Fibroblast of lung (primary cell): ENCODE measurements around the gene MCTP1. TPM values are rescaled to one million over a fixed set of nuclear protein-coding genes. Genes with fewer than 3 reads are reported as not detected.

Source experiments
- DNase-seq, 2 donors: peaks; one replicate each; pipeline versions ENCODE4 v3.0.0 to v3.0.0-alpha.2; 2010; ENCODE audit warnings: low read depth in 2 of 2
- H2AFZ ChIP-seq: 2 replicates; pipeline ENCODE4 v1.5.1; 2012; ENCODE audit warnings: low read length, control low read depth, inconsistent platforms
- H3K27ac ChIP-seq: 2 replicates; pipeline ENCODE4 v1.5.1; 2011; ENCODE audit warnings: low read length, control low read depth; ENCODE audit not compliant: insufficient read depth
- H3K27me3 ChIP-seq: 2 replicates; pipeline ENCODE4 v1.5.1; 2011; ENCODE audit warnings: mild to moderate bottlenecking, low read length; ENCODE audit not compliant: control insufficient read depth, insufficient read depth
- H3K36me3 ChIP-seq: 2 replicates; pipeline ENCODE4 v1.5.1; 2011; ENCODE audit warnings: low read length; ENCODE audit not compliant: control insufficient read depth, insufficient read depth
- H3K4me1 ChIP-seq: 2 replicates; pipeline ENCODE4 v1.5.1; 2011; ENCODE audit warnings: low read length; ENCODE audit not compliant: control insufficient read depth, insufficient read depth; ENCODE audit errors: extremely low read depth
- H3K4me2 ChIP-seq: 2 replicates; pipeline ENCODE4 v1.5.1; 2011; ENCODE audit warnings: low read length, control low read depth; ENCODE audit not compliant: insufficient read depth; ENCODE audit errors: extremely low read depth
- H3K4me3 ChIP-seq, 4 experiments: fragments of 200-600 bp in 1 of 4; sonication (generic) in 1 of 4; replicated peaks in 1 of 4; 2 replicates each; pipeline ENCODE4 v1.5.1; 2011 to 2016; ENCODE audit warnings: low read length in 4 of 4, low read depth in 3 of 4, mild to moderate bottlenecking in 3 of 4, control low read depth in 2 of 4, inconsistent platforms in 1 of 4, mixed read lengths in 1 of 4; ENCODE audit not compliant: insufficient read depth in 1 of 4; ENCODE audit errors: control extremely low read depth in 1 of 4
- H3K79me2 ChIP-seq: 2 replicates; pipeline ENCODE4 v1.5.1; 2012; ENCODE audit warnings: mild to moderate bottlenecking, low read length, inconsistent platforms; ENCODE audit not compliant: control insufficient read depth, insufficient read depth
- H3K9ac ChIP-seq: 2 replicates; pipeline ENCODE4 v1.5.1; 2011; ENCODE audit warnings: mild to moderate bottlenecking, low read length, control low read depth; ENCODE audit not compliant: insufficient read depth
- H3K9me3 ChIP-seq: 2 replicates; pipeline ENCODE4 v1.5.1; 2012; ENCODE audit warnings: low read depth, low read length; ENCODE audit not compliant: control insufficient read depth, insufficient read depth
- H4K20me1 ChIP-seq: 2 replicates; pipeline ENCODE4 v1.5.1; 2011; ENCODE audit warnings: low read length; ENCODE audit not compliant: control insufficient read depth, insufficient read depth; ENCODE audit errors: extremely low read depth
- CTCF ChIP-seq, 2 donors: IDR thresholded peaks in 1 of 2; conservative IDR thresholded peaks in 1 of 2; 1 replicate in 1 of 2; 2 replicates in 1 of 2; pipeline ENCODE4 v1.5.1; 2011 to 2012; ENCODE audit warnings: low read length in 2 of 2, control low read depth in 1 of 2, inconsistent platforms in 1 of 2, low read depth in 1 of 2, mild to moderate bottlenecking in 1 of 2
- EZH2 ChIP-seq: IDR thresholded peaks from 2 replicates; pipeline ENCODE4 v1.5.1; 2012; ENCODE audit warnings: low read length, control low read depth, mild to moderate bottlenecking; ENCODE audit errors: missing control alignments
- polyA plus RNA-seq, 2 donors: library from polyadenylated mRNA; depleted of rRNA in 1 of 2; stranded (reverse) in 1 of 2; unstranded in 1 of 2; fragments of >200 nt; gene quantifications; 2 replicates each; pipeline ENCODE4 v1.2.1, GENCODE V29; 2011 to 2012; ENCODE audit warnings: missing spikeins in 1 of 2
- total RNA-seq: library from RNA; depleted of rRNA; stranded (reverse); fragments of >200 nt; gene quantifications from 2 replicates; pipeline ENCODE4 v1.2.1, GENCODE V29; 2014

Gene MCTP1
- total and polyA plus RNA-seq, 2 donors (not counting 1 experiment from before 2014, with no cell fraction given): 0.78 to 7.9 TPM

GRCh38 chr5:94693043-94693822 lies 591.7 kb downstream of the MCTP1 start:
- Histone ChIP-seq H3K4me2 (peak overlapping the region; percentile 50), H2AFZ (no peak overlapping the region), H3K9me3 (no peaks in the 10 kb centered on the region), H3K36me3 (peaks cover 2% of the 10 kb centered on the region), H3K27me3 (no peaks in the 10 kb centered on the region), H3K4me3 (no peak overlapping the region), H3K79me2 (no peaks in the 10 kb centered on the region), H3K27ac (no peak overlapping the region), H3K4me1 (peaks cover 8% of the 10 kb centered on the region), H4K20me1 (no peaks in the 10 kb centered on the region), H3K9ac (no peak overlapping the region)
- DNase-seq: peak; percentile 86 to 94
- TF ChIP-seq CTCF (conservative IDR thresholded peaks at IDR 0.05 in 1 of 2, IDR thresholded peaks at IDR 0.05 in 1 of 2; ENCODE audit: low read depth in 1 of 2, low read length in 2 of 2): peak; percentile 16 to 44
- TF ChIP-seq EZH2: no peak

GRCh38 chr5:94692581-94692980 lies 592.3 kb downstream of the MCTP1 start:
- Histone ChIP-seq H3K27me3 (no peaks in the 10 kb centered on the region), H3K27ac (no peak overlapping the region), H3K4me1 (peaks cover 8% of the 10 kb centered on the region), H3K36me3 (peaks cover 2% of the 10 kb centered on the region), H3K4me2 (no peak overlapping the region), H3K9me3 (no peaks in the 10 kb centered on the region), H4K20me1 (no peaks in the 10 kb centered on the region), H3K9ac (no peak overlapping the region), H2AFZ (no peak overlapping the region), H3K79me2 (no peaks in the 10 kb centered on the region), H3K4me3 (no peak overlapping the region)
- TF ChIP-seq CTCF (conservative IDR thresholded peaks at IDR 0.05 in 1 of 2, IDR thresholded peaks at IDR 0.05 in 1 of 2; ENCODE audit: low read depth in 1 of 2, low read length in 2 of 2): no peak
- TF ChIP-seq EZH2: no peak
- no peak for DNase-seq

GRCh38 chr5:94691949-94692348 lies 592.9 kb downstream of the MCTP1 start:
- H3K4me2 ChIP-seq: no peak overlapping the region
- no peaks in the 10 kb centered on the region for H3K27me3 ChIP-seq
- no peak overlapping the region for H3K27ac ChIP-seq
- peaks cover 8% of the 10 kb centered on the region for H3K4me1 ChIP-seq
- peaks cover 2% of the 10 kb centered on the region for H3K36me3 ChIP-seq
- no peak overlapping the region for H3K9ac ChIP-seq
- H3K79me2 ChIP-seq: no peaks in the 10 kb centered on the region
- H3K4me3 ChIP-seq: no peak overlapping the region
- no peak overlapping the region for H2AFZ ChIP-seq
- H4K20me1 ChIP-seq: no peaks in the 10 kb centered on the region
- TF ChIP-seq CTCF (conservative IDR thresholded peaks at IDR 0.05 in 1 of 2, IDR thresholded peaks at IDR 0.05 in 1 of 2; ENCODE audit: low read depth in 1 of 2, low read length in 2 of 2) (no peak), EZH2 (no peak)
- DNase-seq: peak; percentile 74 to 85
- H3K9me3 ChIP-seq: no peaks in the 10 kb centered on the region
